Measurements from ENCODE around the gene ATAD3B. TPM values are rescaled to one million over a fixed set of nuclear protein-coding genes. Genes with fewer than 3 reads are reported as not detected.
A peak's percentile ranks its signal among the peaks of the same experiment; 100 is the strongest.

ATAD3B gene
- total and polyA plus RNA-seq, 2 of the 13 experiments (the other 11 are each of a cell fraction or from before 2014, with no cell fraction given): 9.6 to 31.1 TPM

- TF ChIP-seq UBTF (CRISPR knock-in tag; IDR thresholded peaks at IDR 0.05) (peak; percentile 47), MYC (CRISPR knock-in tag; IDR thresholded peaks at IDR 0.05; ENCODE audit: borderline replicate concordance) (peak; percentile 95), ARID3A (IDR thresholded peaks at IDR 0.05; ENCODE audit: low read depth, low read length) (no peak), ZNF678 (CRISPR knock-in tag; IDR thresholded peaks at IDR 0.05) (no peak), CAMTA2 (CRISPR knock-in tag; IDR thresholded peaks at IDR 0.05; ENCODE audit: borderline replicate concordance) (no peak), EED (CRISPR knock-in tag; IDR thresholded peaks at IDR 0.05) (no peak), BRD4 (CRISPR knock-in tag; IDR thresholded peaks at IDR 0.05) (no peak), ZNF280D (CRISPR knock-in tag; IDR thresholded peaks at IDR 0.05) (no peak), IRF2 (CRISPR knock-in tag; IDR thresholded peaks at IDR 0.05) (peak; percentile 62; the same call in 1 of the 2 replicates), ZBTB1 (CRISPR knock-in tag; IDR thresholded peaks at IDR 0.05; ENCODE audit: borderline replicate concordance) (no peak), GRHL1 (CRISPR knock-in tag; conservative IDR thresholded peaks at IDR 0.05) (no peak), ZKSCAN8 (CRISPR knock-in tag; IDR thresholded peaks at IDR 0.05; ENCODE audit: borderline replicate concordance) (no peak), TEF (CRISPR knock-in tag; IDR thresholded peaks at IDR 0.05) (no peak), TBL1XR1 (IDR thresholded peaks at IDR 0.05; ENCODE audit: borderline replicate concordance, low read length, partially characterized antibody) (no peak), CENPT (CRISPR knock-in tag; IDR thresholded peaks at IDR 0.05; ENCODE audit: low read depth) (no peak), MLX (CRISPR knock-in tag; IDR thresholded peaks at IDR 0.05) (no peak), CCDC6 (CRISPR knock-in tag; IDR thresholded peaks at IDR 0.05) (0 out of 2 replicates have a peak, but pooled peaks have one; percentile 33), TRIM24 (CRISPR knock-in tag; IDR thresholded peaks at IDR 0.05) (no peak)
Measured at GRCh38 chr1:1471389-1472052, at the start of gene ATAD3B (continued).
